Heart right ventricle (tissue), 16 donors: ENCODE measurements around the gene DLD. TPM values are rescaled to one million over a fixed set of nuclear protein-coding genes. Genes with fewer than 3 reads are reported as not detected.
A peak's percentile ranks its signal among the peaks of the same experiment; 100 is the strongest.

Experiments
- ATAC-seq, 8 donors: fragments of 200-7000 bp; cut with Tn5 transposase; one replicate each; pipeline ENCODE4 v1.9.1; 2020; ENCODE audit warnings: mild to moderate bottlenecking in 8 of 8, moderate library complexity in 8 of 8, moderate number of reproducible peaks in 1 of 8
- DNase-seq, 2 donors: peaks; one replicate each; pipeline ENCODE4 v3.0.0-alpha.2; 2020
- H3K27ac ChIP-seq, 10 donors: fragments of 200-600 bp; sonication (generic) in 2 of 10; one replicate each; pipeline versions ENCODE4 v1.5.0 to v1.8.0; 2020 to 2022; ENCODE audit warnings: mild to moderate bottlenecking in 3 of 10
- H3K27me3 ChIP-seq, 7 donors: fragments of 200-600 bp; one replicate each; pipeline ENCODE4 v1.8.0; 2021 to 2022; ENCODE audit warnings: mild to moderate bottlenecking in 2 of 7
- H3K36me3 ChIP-seq, 9 donors: fragments of 200-600 bp; sonication (generic) in 1 of 9; one replicate each; pipeline versions ENCODE4 v1.5.0 to v1.8.0; 2020 to 2022; ENCODE audit warnings: mild to moderate bottlenecking in 2 of 9
- H3K4me1 ChIP-seq, 9 donors: fragments of 200-600 bp; sonication (generic) in 1 of 9; one replicate each; pipeline versions ENCODE4 v1.5.0 to v1.8.0; 2020 to 2022; ENCODE audit warnings: mild to moderate bottlenecking in 4 of 9
- H3K4me3 ChIP-seq, 10 donors: fragments of 200-600 bp; sonication (generic) in 2 of 10; one replicate each; pipeline versions ENCODE4 v1.5.0 to v1.8.0; 2020 to 2022; ENCODE audit warnings: mild to moderate bottlenecking in 7 of 10, moderate library complexity in 2 of 10
- H3K9me3 ChIP-seq, 11 donors: fragments of 200-600 bp in 10 of 11; sonication (generic) in 2 of 11; one replicate each; pipeline versions ENCODE4 v1.5.0 to v1.8.0; 2013 to 2022; ENCODE audit warnings: mild to moderate bottlenecking in 2 of 11, control low read depth in 1 of 11, moderate library complexity in 1 of 11
- CTCF ChIP-seq, 9 donors: fragments of 200-600 bp; sonication (generic) in 2 of 9; IDR thresholded peaks; one replicate each; pipeline versions ENCODE4 v1.5.0 to v1.8.0; 2021 to 2022; ENCODE audit warnings: antibody characterized with exemption in 9 of 9, mild to moderate bottlenecking in 5 of 9, moderate library complexity in 1 of 9
- WGBS, 2 donors: extraction: QIAGEN DNeasy Blood & Tissue Kit; methylation state at CpG; one replicate each; pipeline ENCODE4 v1.1.7; 2013; ENCODE audit warnings: inconsistent platforms in 1 of 2; 5-methylcytosine and 5-hydroxymethylcytosine counted together
- intact Hi-C, 10 donors: fragments of 100-400 bp; cut with DNase I; formaldehyde crosslinking; loops; one replicate each; pipeline versions ENCODE4 v1.11.1 to v1.14.2; 2022
- polyA plus RNA-seq, 2 donors: library from polyadenylated mRNA; stranded (reverse); fragments of 200-250 nt; gene quantifications; one replicate each; pipeline ENCODE4 v1.2.3, GENCODE V29; 2013
- total RNA-seq, 10 donors: library from RNA; stranded (reverse); fragmentation: NEBNext Ultra II Directional in 3 of 10; extraction: Animal tissue kit (Norgen Biotek cat#: 25700) in 3 of 10; gene quantifications; one replicate each; pipeline versions ENCODE4 v1.2.1 to v1.2.4, GENCODE V29; 2021 to 2023
- donor health status: Arrhythmogenic right ventricular cardiomyopathy.
- donor health status: ischemic (EF 13 %, LVEDD 7.1; RV severe dilation, severe dysfunction).
- donor health status: healthy with polysubstance abuse.
- donor health status: DM: no; HTN: yes; CAD: no.
- donor health status: DM: no; HTN: no; CAD: no.
- donor health status: ischemic (EF 25% LVEDD 6.9; RV normal size, moderate dysfunction).
- donor health status: ischemic (EF 25% LVEDD 5.7; RV mildly dilated, moderate dysfunction).
- donor health status: healthy.
- donor health status: DM: yes; HTN: yes; CAD: no.
- donor health status: Ischemic cardiomyopathy.
- donor health status: ischemic (EF 35%, LVEDD 5.7; RV mildly dilated, moderate dysfunction).
- donor health status: nonischemic (EF 11% LVEDD 7.7; RV severe dilation, severe dysfunction).
- donor health status: DM: yes; HTN: yes; CAD: no.
- donor health status: PGD.
- donor health status: ischemic (EF 29% LVEDD 5.4; RV normal size, mild dysfunction).
- donor health status: nonischemic (EF 23%, LVEDD 6.1; RV moderate dilation, normal function).

The DLD gene
- total and polyA plus RNA-seq, 12 donors: 41.6 to 402 (median 341) TPM

- peak in 2 of 9 donors; percentile 11 to 15 for TF ChIP-seq CTCF (IDR thresholded peaks at IDR 0.05)
- DNase-seq (no peak), ATAC-seq (no peak)
- Histone ChIP-seq H3K27ac (no peak overlapping the region), H3K4me1 (no peaks in the 10 kb centered on the region), H3K4me3 (no peak overlapping the region), H3K9me3 (no peaks in the 10 kb centered on the region), H3K27me3 (peaks cover 0 to 3% (median 0%) of the 10 kb centered on the region in 7 donors), H3K36me3 (no peaks in the 10 kb centered on the region)
- 75 to 81% methylated on average over 3 of the region's 3 CpGs for WGBS, 2 donors
- intact Hi-C loops: loop anchor here in 1 of 10 donors (10.0 kb wide), 1 partner anchor 103 kb away; no protein-coding TSS in a partner anchor
These were observed 23.0 kb upstream of the DLD start for GRCh38 chr7:107867858-107868466.

- no peak for TF ChIP-seq CTCF (IDR thresholded peaks at IDR 0.05)
- 78 to 83% methylated on average over 5 of the region's 5 CpGs for WGBS, 2 donors
- DNase-seq: no peak
- Histone ChIP-seq H3K27me3 (peaks cover 0 to 3% (median 0%) of the 10 kb centered on the region in 7 donors), H3K27ac (no peak overlapping the region), H3K4me1 (peaks cover 0 to 11% (median 0%) of the 10 kb centered on the region in 9 donors), H3K9me3 (no peaks in the 10 kb centered on the region), H3K4me3 (no peak overlapping the region), H3K36me3 (no peaks in the 10 kb centered on the region)
- intact Hi-C loops: loop anchor here in 8 of 10 donors (5.0 to 10.0 kb wide), 9 partner anchors 123 to 676 kb away; partner anchors contain the start of genes BCAP29 (in 1 of the 8) and CBLL1 (in 1 of the 8)
- no peak for ATAC-seq
These were observed 20.5 kb upstream of the DLD start for GRCh38 chr7:107870427-107871000.

- peaks cover 0 to 18% (median 0%) of the 10 kb centered on the region in 9 donors for H3K4me1 ChIP-seq
- no peak for TF ChIP-seq CTCF (IDR thresholded peaks at IDR 0.05)
- H3K27me3 ChIP-seq: no peaks in the 10 kb centered on the region
- no peaks in the 10 kb centered on the region for H3K36me3 ChIP-seq
- H3K4me3 ChIP-seq: no peak overlapping the region
- H3K27ac ChIP-seq: no peak overlapping the region
- no peak for ATAC-seq
- no peak for DNase-seq
- WGBS, 2 donors: 77 to 79% methylated on average over 2 of the region's 2 CpGs
- intact Hi-C loops: loop anchor here in 9 of 10 donors (2.0 to 10.0 kb wide), 11 partner anchors 127 to 679 kb away; partner anchors contain the start of genes CBLL1 (in 2 of the 9) and BCAP29 (in 1 of the 9)
- H3K9me3 ChIP-seq: no peaks in the 10 kb centered on the region
These were observed 16.9 kb upstream of the DLD start for GRCh38 chr7:107874111-107874510.

GRCh38 chr7:107874605-107875446 is 16.2 kb upstream of the DLD start:
- no peaks in the 10 kb centered on the region for H3K27me3 ChIP-seq
- ATAC-seq (peak in 6 of 8 donors; percentile 78 to 90 (median 83)), DNase-seq (peak in 1 of 2 donors; percentile 38)
- no peaks in the 10 kb centered on the region for H3K9me3 ChIP-seq
- peak; percentile 42 to 83 (median 73) for TF ChIP-seq CTCF (IDR thresholded peaks at IDR 0.05)
- H3K36me3 ChIP-seq: no peaks in the 10 kb centered on the region
- 25 to 29% methylated on average over 6 of the region's 6 CpGs for WGBS, 2 donors
- no peak overlapping the region for H3K4me3 ChIP-seq
- peaks cover 0 to 18% (median 0%) of the 10 kb centered on the region in 9 donors for H3K4me1 ChIP-seq
- H3K27ac ChIP-seq: peak overlapping the region in 1 of 10 donors; percentile 8
- intact Hi-C loops: loop anchor here in 9 of 10 donors (2.0 to 10.0 kb wide), 11 partner anchors 128 to 680 kb away; partner anchors contain the start of genes CBLL1 (in 4 of the 9) and BCAP29 (in 1 of the 9)
